Stimulated activated CD4-positive, alpha-beta T cell treated with anti-CD3 and anti-CD28 coated beads, Interleukin-15, amount 100 ng/mL, for 1 hour (primary cell): Measurements from ENCODE around the gene PCSK6.

ENCODE experiments used
- DNase-seq, 2 donors: peaks; one replicate each; pipeline ENCODE4 v3.0.0-alpha.2; 2020; ENCODE audit warnings: low read depth in 1 of 2, low spot score in 1 of 2

PCSK6 gene

DNA sequence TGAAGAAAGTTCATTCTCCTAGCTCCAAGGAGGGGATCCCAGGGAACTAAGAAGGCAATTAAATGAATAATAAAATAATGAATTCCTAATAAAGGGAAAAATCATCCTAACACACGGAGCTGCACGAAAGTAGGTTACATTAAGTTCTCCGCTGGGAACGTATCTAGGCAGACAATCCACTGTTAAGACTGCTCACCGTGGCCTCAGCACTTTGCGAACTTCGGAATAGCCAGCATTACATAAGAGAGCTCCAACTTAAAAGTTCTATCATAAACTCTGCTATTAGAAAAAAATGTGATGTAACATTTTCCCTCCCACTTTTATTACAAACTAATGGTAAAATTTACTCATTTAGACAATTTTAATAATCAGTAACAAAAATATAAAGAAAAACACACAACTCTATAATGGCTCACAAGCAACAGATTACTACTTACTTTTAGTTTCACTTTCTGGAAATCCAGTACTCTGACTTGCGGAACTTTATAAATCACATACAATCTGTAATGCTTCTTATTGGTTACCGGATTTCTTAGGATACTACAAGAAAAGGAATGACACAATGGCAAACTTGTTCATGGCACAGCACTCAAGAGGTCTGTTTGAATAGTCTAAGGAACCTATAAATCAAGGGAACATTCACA is 202.9 kb downstream of the PCSK6 start:
- no peak for DNase-seq

DNA sequence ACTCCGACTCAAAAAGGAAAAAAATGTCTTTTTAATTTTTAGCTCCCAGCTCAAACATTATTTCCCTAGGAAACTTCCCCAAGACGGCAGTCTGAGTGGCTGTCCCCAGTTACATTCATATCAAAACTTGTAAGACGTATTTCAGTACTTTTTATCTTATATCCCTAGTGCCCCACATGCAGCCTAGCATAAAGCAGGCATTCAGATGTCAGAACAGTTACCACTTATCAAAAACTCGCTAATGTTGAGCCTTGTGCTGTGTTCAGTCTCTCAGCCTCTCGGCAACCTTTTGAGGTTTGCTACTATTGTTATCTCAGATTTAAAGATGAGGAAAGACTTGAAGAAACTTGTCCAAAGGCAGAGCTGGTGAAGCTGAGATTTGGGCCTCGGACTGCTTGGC is 205.6 kb downstream of the PCSK6 start:
- DNase-seq = no peak

DNA sequence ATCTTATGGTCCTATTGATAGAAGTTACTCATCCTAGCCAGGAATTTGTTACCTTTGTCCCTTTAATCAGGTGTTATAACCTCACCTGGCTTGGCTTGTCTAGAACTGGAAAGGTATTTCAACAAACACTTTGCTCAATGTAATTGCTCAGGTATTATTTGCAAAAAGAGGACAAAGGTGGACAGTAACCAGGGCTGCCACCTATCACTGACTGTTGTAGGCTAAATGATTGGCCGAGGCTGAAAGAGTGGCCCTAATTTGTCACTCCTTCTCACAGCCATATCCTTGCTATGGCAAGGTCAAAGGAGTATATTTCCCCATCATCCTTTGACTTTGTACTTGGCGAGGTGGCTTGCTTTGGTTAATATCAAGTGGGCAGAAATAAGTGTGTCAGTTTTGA is 209.5 kb downstream of the PCSK6 start:
- no peak for DNase-seq

DNA sequence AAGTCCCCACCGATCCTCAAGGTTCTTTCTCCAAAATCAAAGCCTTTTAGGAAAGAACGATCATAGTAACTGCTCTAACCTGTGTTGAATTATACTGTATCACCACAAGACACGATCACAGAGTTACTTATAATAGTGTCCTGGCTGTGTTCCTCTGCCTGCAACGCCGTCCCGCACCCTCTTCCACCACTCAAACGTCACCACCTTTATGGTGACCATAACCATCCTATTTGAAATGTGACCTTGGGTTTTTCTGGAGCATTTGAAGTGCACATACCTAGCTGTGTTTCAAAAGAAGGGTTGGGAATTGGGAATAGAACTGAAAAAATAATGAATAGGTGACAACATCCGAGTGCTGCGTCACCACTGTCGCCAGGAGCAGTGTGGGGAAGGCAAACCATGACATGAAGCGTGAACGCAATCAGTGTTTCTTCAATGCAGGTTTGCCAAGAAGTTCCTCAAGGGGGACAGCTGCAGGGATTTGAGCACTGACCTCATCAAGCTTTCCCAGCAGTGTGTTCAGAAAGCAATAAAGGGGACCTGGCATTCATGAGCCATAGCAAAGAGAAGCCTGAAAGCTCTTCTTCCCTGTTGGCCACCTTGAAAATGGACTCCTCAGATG is 211.5 kb downstream of the PCSK6 start:
- no peak for DNase-seq

DNA sequence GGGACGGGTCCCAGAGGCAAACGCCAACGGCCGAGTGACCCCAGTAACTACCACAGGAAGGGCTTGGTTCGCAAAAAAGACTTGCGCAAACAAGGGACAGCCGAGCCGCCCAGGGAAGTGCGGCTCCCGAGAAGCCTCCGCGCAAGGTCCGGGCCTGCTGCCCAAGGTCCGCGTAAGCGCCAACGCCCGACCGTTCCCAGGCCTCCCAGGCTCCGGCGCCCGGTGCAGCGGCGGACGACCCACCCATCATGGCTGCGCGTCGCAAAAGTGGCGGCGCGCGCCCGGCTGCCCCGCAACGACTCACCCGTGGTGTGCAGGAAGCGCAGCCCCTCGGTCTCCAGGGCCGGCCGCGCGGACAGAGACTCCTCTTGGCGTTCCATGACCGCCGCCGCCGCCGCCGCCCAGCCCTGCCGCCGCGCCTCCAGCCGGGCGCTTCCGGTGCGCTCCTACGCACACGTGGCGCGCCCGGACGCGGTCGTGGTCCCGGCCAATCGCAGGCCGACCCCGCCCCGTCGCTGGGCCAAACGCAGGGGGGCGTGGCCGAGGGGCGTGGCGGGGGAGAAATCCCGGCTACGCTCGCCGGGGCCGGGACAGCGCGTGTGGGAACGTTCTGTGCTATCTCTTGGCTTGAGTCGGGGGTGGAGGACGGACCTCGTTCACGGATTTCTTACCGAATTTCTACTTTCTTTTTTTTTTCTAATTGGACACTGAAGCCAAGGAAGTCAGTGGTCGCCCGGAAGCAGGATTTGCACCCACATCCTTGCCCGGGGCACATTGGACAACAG is 212.3 kb downstream of the PCSK6 start, which contains the start of gene SELENOS:
SELENOS (minus strand) TSS at position 448 of the 785 bp plus-strand sequence; CDS start at position 380, 68 bp downstream.
- DNase-seq = peak; percentile 72 to 89

DNA sequence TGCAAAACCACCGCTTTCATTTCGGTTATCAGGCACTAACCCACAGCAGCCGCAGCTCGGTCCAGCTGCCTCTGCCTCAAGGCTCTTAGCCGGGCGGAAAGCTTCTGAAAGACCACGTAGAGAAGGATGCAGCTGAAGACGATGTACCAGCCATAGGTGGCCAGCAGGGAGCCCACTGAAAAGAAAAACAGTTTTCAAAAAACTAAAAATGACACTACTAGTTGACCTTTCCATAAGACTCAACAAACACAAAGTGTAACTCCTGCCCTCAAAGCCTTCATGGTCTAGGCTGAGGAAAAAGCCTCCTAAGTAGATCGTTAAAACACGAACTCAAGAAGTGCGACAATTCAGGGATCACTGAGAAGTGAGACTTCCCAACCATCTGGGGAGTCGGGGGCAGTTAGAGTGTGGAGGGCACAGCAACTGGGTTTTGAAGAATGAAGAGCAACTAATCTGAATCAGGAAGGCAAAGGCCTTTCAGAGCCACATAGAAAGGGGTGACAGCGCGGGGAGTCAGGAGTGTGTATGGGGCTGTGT is 212.9 kb downstream of the PCSK6 start:
- DNase-seq = no peak

DNA sequence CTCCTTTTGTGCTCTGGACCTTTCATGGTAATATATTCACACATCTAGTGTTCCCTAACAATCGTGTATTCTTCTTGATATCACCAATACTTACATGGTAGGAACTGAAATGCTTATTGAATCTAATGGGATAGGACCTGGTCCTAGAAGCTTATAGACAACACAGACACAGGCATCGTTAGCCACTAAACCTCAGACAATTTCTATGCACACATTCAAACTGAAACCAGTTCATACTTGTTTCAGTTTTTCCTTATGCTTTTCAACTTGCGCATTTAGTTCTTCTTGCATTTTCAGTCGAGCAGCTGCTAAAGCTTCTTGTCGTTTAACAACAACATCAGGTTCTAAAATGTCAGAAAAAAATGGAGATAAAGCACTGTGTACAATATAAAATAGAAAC is 214.5 kb downstream of the PCSK6 start:
- no peak for DNase-seq

DNA sequence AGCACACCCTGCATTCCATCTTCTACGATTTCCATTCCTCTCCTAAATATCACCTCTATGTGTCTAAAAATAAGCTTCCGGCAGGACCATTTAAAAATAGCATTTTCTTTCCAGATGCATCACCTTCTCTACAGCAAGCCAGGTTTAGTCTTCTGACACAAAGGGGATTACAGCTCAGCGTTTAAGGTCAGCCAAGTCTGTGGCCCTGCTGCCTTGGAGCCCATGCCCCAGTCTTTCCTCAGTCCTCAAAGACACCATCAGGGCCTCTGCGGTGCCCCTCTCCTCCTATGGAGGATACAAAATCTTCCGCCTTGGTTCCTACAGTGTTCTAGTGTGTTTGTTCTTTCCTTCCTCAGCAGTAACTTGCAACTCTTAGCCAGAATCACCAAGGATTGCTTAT is 216.0 kb downstream of the PCSK6 start:
- no peak for DNase-seq

DNA sequence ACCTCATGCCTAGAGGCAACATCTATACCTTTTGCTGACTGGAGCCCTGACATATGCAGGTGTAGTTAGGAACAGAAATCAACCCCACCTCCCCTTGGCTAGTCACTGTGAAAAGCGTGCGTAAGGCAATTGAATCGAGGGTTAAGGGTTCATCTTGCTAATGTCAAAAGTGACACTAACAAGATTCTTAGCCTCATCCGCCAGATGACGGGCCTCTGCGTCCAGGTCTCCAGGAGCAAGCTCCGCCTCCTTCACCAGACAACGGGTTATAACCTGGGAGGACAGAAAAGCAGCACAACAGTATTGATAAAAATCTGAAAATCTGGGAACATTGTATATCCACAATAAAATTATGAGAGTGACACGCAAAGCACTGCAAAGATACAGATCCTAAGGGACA is 216.9 kb downstream of the PCSK6 start:
- no peak for DNase-seq

DNA sequence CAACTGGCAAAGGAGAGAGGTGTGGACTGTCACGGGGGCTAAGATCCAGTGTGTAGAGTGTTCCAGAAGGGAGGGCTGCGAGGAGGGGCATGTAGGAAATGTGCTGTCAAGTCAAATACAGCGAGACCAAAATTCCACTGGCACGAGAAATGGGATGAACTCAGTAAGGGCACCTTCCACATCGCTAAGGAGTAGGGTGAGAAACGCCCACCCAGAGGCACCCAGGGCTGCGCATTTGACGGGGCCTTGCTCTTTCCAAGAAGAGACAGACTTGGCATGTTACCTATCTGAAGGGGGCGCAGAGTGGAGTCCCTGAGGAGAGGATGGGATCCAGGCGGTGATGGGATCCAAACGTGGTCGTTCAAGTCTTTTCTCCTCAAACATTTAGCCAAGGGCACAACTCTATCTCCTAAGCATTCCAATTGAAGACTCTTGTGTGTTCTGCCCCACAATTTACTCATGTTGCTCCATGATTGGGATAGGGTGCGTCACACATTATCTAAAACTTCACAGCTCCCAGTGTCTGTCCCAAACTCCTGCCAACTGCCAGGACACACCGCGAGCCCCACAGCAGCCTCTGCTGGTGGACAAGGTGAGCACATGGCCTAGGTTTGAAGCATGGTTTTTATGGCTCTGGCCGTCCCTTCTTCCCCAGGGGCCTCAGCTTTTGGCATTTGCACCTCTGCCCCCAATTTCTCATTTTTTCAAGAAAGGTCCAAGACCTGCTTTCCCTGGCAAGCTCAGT is 219.9 kb downstream of the PCSK6 start:
- no peak for DNase-seq

DNA sequence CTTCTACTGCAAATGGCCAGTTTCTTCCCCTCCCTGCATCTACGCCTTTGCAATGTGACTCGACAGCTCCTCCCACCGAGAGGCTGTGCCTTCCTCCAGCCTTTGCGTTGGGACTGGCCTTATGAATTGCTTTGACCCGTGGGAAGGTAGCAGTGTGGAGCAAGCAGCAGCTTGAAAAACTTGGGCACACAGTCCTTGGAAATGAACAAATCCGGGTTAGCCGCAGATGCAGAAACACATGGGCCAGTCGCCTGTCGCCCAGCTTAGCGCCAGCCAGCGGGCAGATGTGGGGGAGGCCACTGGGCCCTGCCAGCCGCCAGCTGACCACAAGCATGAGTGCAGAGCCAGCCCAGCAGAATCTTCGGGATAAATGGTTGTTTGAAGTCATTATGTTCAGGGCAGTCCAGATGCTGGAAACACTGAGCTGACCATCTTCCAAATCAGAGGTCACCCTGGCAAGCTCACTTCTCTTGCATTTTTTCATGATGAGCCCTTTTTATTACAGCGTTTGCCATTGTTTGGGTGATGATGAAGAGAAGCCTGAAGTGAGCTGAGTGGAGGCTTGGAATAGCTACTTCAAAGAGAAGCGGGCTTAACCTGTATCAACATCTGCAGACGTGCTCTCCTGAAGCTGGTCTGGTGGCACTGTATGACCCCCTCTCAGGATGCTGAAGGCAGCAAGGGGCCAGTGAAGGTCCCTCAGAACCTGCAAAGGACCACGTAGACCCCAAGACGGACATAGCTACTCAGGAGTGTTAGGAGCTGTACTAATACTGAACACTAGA is 222.0 kb downstream of the PCSK6 start:
- DNase-seq = no peak

DNA sequence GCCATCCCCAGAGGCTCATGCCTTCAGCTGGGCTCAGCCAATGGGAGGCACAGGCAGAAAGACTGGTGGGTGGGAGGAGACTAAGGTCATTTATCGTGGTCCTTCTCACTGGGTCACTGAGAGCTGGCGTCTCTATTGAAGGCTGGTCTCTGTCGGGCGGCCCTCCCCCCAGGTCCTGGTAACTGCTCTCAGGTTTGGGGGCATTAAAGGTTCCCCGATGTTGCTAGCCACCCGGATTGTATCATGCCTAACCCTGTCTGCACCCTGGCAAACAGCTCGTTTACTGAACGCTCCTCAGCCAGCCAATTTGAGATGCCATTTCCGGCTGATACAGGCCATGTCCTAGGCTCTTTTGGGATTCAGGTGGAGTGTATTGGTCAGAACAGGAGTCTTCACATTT is 222.7 kb downstream of the PCSK6 start:
- no peak for DNase-seq

DNA sequence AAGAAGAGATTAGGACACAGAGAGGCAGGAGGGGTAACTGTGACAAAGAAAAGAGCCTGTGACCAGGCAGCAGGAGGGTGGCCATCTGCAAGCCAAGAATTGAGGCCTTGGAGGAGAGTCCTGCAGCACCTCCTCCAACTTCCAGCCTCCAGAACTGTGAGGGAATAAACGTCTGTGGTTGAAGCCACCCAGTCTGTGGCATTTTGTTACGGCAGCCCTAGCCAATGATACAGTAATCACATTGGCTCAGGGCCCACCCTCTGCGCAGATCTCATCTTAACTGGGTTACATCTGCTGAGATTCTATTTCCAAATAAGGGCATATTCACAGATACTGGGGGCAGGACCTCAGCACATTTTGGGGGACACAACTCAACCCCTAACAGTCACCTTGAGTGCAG is 223.5 kb downstream of the PCSK6 start:
- no peak for DNase-seq

DNA sequence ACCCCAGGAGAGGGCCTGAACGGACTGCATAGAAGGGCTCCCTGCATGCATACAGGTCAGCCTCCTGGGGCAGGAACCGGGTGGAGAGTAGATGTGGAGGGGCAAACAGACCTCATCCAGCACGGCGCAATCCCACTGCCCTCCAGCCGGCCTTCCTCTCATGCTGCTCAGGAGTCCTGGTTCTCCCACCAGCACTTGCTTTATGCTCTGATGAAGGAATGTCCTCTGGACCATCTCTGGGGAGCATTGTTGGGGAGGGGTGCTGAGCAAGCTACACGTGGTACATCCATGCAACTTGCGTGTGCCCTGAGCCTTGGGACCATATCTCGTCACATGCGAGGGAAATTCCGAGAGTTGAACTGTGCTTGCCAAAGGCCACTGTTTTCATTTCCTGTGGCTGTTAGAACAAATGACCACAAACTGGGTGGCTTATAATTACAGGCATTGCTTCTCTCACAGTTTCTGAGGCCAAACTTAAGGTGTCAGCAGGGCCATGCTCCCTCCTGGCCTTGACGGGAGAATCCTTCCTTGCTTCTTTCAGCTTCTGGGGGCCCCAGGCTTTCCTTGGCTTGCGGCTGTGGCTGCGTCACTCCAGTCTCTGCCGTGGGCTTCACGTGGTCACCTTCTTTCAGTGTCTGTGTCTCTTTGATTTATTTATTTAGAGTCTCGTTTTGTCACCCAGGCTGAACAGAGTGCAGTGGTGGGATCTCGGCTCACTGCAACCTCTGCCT is 224.4 kb downstream of the PCSK6 start:
- no peak for DNase-seq

DNA sequence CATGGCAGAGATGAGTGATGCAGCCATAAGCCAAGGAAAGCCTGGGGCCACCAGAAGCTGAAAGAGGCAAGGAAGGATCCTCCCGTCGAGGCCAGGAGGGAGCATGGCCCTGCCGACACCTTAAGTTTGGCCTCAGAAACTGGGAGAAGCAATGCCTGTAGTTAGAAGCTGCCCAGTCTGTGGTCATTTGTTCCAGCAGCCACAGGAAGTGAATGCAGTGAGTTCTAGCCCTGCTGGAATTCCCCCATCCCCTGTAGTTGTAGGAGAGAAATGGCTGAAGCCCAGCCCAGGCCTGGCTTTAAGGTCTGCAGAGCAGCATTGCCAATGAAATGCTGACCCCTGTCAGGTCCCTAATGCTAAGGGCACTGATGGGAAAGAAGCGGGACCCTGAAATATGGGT is 225.5 kb downstream of the PCSK6 start:
- DNase-seq = no peak

DNA sequence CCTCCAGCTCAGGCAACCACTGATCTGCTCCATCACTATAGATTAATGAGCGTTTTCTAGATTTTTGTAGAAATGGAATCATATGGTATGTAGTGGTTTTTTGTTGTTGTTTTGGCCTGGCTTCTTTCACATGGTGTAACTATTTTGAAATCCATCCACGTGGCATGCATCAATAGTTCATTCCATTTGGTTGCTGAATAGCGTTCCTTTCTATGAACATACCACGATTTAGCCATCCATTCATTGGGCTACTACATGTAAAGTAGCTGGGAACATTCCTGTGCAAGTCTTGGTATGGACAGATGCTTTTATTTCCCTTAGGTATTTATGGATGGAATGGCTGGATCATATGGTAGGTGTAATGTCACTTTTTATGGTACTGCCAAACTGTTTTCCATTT is 227.0 kb downstream of the PCSK6 start:
- no peak for DNase-seq

DNA sequence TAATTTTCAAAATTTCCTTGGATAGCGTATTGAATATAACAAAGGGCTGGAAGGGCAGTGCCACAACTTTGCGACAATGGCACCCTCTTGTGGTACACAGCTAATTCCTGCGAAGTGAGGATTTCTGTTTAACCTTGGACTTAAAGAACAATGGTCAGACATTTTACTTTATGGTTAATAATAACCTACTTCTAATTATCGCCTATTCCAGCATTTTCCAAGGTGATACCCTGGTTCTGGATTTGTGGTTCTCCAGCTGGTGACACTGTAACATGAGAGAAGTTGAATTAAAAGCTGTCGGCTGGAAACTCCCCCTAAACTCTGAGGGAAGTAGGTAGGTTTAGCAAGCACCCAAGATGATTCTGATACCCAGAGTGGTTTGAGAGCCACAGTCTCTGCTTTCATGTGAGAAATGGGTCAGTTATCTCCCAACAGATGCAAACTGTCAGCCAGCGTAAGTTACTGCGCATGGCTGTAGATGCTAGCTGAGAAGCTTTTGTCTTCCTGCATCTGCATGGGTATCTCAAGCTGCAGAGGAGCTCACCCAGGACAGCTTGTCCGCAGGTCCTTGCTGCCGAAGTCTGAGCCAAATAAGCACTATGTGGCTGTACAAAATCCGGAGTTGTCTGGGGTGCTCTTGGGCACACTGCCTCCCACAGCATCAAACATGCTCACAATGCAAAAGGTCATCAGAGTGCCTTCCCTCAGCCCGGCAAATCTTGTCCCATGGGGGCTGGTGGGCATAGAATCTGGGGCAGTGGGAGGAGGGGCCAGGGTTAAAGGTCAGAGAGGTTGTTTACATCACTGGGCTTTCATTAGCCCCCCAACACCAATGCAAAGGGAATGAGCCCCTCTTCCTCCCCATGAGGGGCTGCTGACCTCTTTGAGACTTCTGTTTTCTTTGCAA is 231.0 kb downstream of the PCSK6 start:
- DNase-seq = peak in 1 of 2 donors; percentile 19

DNA sequence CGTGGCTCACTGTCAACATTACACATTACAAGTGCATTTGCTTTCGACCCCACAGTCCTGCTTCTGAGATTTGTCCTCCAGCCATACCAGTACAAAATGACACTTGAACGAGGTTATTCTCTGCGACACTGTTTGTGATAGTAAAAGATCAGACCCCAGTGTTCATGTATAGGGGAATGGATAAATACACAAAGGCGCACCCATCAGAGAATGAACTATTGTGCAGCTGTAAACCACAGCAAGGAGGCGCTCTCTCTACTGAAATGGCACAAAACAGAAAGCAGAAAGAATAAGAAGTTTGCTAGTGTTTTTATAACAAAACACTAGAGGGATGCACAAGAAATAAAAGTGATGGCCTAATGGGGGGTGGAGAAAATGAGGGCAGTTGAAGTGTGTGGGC is 232.8 kb downstream of the PCSK6 start:
- no peak for DNase-seq
